ENCODE measurements around the gene MLST8.

Gene MLST8

GRCh38 chr16:2226918-2227317, 21.7 kb downstream of the MLST8 start:
- H3K79me2 ChIP-seq (ENCODE audit: low read length) = peaks cover 53% of the 10 kb centered on the region
- H3F3A ChIP-seq (ENCODE audit: insufficient read depth, low read length) = 0 out of 2 replicates have a peak, but pooled peaks cover 3% of the 10 kb centered on the region
- H3K36me3 ChIP-seq (replicated peaks; ENCODE audit: insufficient read depth, low read length) = no peaks in the 10 kb centered on the region

GRCh38 chr16:2228161-2228824, 23.0 kb downstream of the MLST8 start:
- TF ChIP-seq EZH2phosphoT487 (IDR thresholded peaks at IDR 0.05; ENCODE audit: low read length) = no peak
- no peak for TF ChIP-seq CTCF (IDR thresholded peaks at IDR 0.05; ENCODE audit: low read length)
- H3K4me2 ChIP-seq (ENCODE audit: low read depth, low read length) = no peak overlapping the region
- H2AFZ ChIP-seq (ENCODE audit: low read length) = no peak overlapping the region
- H3K79me2 ChIP-seq (ENCODE audit: low read length) = peaks cover 53% of the 10 kb centered on the region
- H3K4me1 ChIP-seq (ENCODE audit: low read length) = no peaks in the 10 kb centered on the region
- no peaks in the 10 kb centered on the region for H3K9me3 ChIP-seq (replicated peaks; ENCODE audit: insufficient read depth, low read length)
- H3K36me3 ChIP-seq (replicated peaks; ENCODE audit: insufficient read depth, low read length) = no peaks in the 10 kb centered on the region
- H4K20me1 ChIP-seq (ENCODE audit: insufficient read depth, low read length) = no peaks in the 10 kb centered on the region
- no peak overlapping the region for H3K27ac ChIP-seq (ENCODE audit: low read length)
- DNase-seq = no peak
- no peak overlapping the region for H3K4me3 ChIP-seq (ENCODE audit: low read length)
- no peaks in the 10 kb centered on the region for H3K27me3 ChIP-seq (replicated peaks; ENCODE audit: insufficient read depth, low read length)
- H3K9me2 ChIP-seq (replicated peaks; ENCODE audit: insufficient read depth, low read length) = no peaks in the 10 kb centered on the region
- no peak overlapping the region for H3K9ac ChIP-seq (ENCODE audit: low read length)
- H3F3A ChIP-seq (ENCODE audit: insufficient read depth, low read length) = no peaks in the 10 kb centered on the region

More at GRCh38 chr16:2226918-2227317, 21.7 kb downstream of the MLST8 start:
- H2AFZ ChIP-seq (ENCODE audit: low read length) = no peak overlapping the region
- H3K9ac ChIP-seq (ENCODE audit: low read length) = no peak overlapping the region
- H3K9me2 ChIP-seq (replicated peaks; ENCODE audit: insufficient read depth, low read length) = no peaks in the 10 kb centered on the region
- H3K27me3 ChIP-seq (replicated peaks; ENCODE audit: insufficient read depth, low read length) = no peaks in the 10 kb centered on the region
- TF ChIP-seq EZH2phosphoT487 (IDR thresholded peaks at IDR 0.05; ENCODE audit: low read length) = no peak
- no peak for TF ChIP-seq EZH2 (optimal IDR thresholded peaks at IDR 0.05; ENCODE audit: low read depth, low read length)
- no peak for TF ChIP-seq CTCF (IDR thresholded peaks at IDR 0.05; ENCODE audit: low read length)
- no peak overlapping the region for H3K4me2 ChIP-seq (ENCODE audit: low read depth, low read length)
- H3K9me3 ChIP-seq (replicated peaks; ENCODE audit: insufficient read depth, low read length) = no peaks in the 10 kb centered on the region
- no peak overlapping the region for H3K27ac ChIP-seq (ENCODE audit: low read length)
- H4K20me1 ChIP-seq (ENCODE audit: insufficient read depth, low read length) = no peaks in the 10 kb centered on the region
- no peaks in the 10 kb centered on the region for H3K4me1 ChIP-seq (ENCODE audit: low read length)
- no peak overlapping the region for H3K4me3 ChIP-seq (ENCODE audit: low read length)
- DNase-seq = no peak

DNA sequence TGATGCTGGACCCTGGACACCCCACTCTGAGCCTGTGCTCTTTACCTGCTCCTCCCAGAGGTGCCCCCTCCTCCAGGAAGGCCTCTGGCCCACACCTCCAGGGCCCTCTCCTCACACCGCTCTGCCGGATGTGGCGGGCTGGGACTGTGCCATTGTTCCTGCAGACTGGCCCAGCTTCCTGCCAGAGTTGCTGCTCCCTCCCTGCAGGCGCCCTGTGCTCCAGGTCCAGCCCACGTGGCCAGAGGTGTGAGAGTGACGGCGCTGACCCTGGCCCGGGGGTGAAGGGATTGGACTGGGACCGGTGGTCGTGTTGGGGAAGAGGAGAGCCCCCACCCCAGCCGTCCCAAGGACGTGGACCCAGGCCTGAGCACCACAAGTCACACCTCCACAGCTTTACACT, 23.8 kb downstream of the MLST8 start:
- Histone ChIP-seq H4K20me1 (ENCODE audit: insufficient read depth, low read length) (no peaks in the 10 kb centered on the region), H3K4me1 (ENCODE audit: low read length) (no peaks in the 10 kb centered on the region), H2AFZ (ENCODE audit: low read length) (no peak overlapping the region), H3K27ac (ENCODE audit: low read length) (no peak overlapping the region), H3K79me2 (ENCODE audit: low read length) (peaks cover 47% of the 10 kb centered on the region), H3K9me3 (replicated peaks; ENCODE audit: insufficient read depth, low read length) (no peaks in the 10 kb centered on the region), H3K9ac (ENCODE audit: low read length) (no peak overlapping the region), H3K4me2 (ENCODE audit: low read depth, low read length) (no peak overlapping the region), H3K9me2 (replicated peaks; ENCODE audit: insufficient read depth, low read length) (no peaks in the 10 kb centered on the region), H3K27me3 (replicated peaks; ENCODE audit: insufficient read depth, low read length) (no peaks in the 10 kb centered on the region), H3F3A (ENCODE audit: insufficient read depth, low read length) (no peaks in the 10 kb centered on the region), H3K4me3 (ENCODE audit: low read length) (no peak overlapping the region), H3K36me3 (replicated peaks; ENCODE audit: insufficient read depth, low read length) (no peaks in the 10 kb centered on the region)
- TF ChIP-seq EZH2phosphoT487 (IDR thresholded peaks at IDR 0.05; ENCODE audit: low read length) (no peak), EZH2 (optimal IDR thresholded peaks at IDR 0.05; ENCODE audit: low read depth, low read length) (no peak), CTCF (IDR thresholded peaks at IDR 0.05; ENCODE audit: low read length) (no peak)
- no peak for DNase-seq
